ENCODE results near the gene LRP5.
"Not testable (repeated sequence)": the region's sequence is repeated elsewhere in the genome, so short reads cannot be mapped to it uniquely, and the experiment has no call there.

LRP5 gene

DNA sequence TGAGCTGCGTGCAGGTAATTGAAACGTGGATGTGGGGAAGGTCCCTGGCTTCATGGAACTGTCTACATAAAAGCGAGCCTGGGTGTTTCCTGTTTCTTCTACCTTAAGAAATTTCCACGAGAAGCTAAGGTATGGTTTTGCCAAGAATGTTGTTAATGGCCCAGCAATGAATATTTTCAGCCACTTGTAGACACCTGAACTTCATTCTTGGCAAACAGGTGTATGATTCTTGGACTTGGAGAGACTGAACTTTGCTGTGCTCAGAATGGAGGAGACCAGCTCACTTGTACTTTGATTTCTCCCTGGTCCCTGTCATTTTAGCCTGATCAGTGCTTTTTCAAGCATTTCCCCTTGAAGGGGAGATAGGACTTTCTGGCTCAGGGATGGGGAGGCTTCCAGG lies 20.8 kb downstream of the LRP5 start:
- H3K36me3 Mint-ChIP-seq = peaks cover 16% of the 10 kb centered on the region
- no peak for DNase-seq
- peaks cover 94% of the 10 kb centered on the region for H3K4me1 Mint-ChIP-seq
- peaks cover 10% of the 10 kb centered on the region for H3K27me3 Mint-ChIP-seq
- H3K4me3 Mint-ChIP-seq = peak overlapping the region; percentile 24
- H3K9me3 Mint-ChIP-seq = no peaks in the 10 kb centered on the region
- CTCF ChIA-PET = interaction anchor here (1.4 to 1.7 kb wide), 2 partner anchors 10 to 49 kb away, joined by 3 to 4 read pairs; no protein-coding TSS in a partner anchor
- H3K27ac Mint-ChIP-seq = peak overlapping the region; percentile 84

GRCh38 chr11:68334923-68335322 lies 22.5 kb downstream of the LRP5 start:
- DNase-seq = no peak
- no peak overlapping the region for H3K27ac Mint-ChIP-seq
- peaks cover 93% of the 10 kb centered on the region for H3K4me1 Mint-ChIP-seq
- H3K4me3 Mint-ChIP-seq = no peak overlapping the region
- CTCF ChIA-PET = no interaction called here
- no peaks in the 10 kb centered on the region for H3K27me3 Mint-ChIP-seq
- peaks cover 17% of the 10 kb centered on the region for H3K36me3 Mint-ChIP-seq
- no peaks in the 10 kb centered on the region for H3K9me3 Mint-ChIP-seq

GRCh38 chr11:68335683-68336082 lies 23.3 kb downstream of the LRP5 start:
- Mint-ChIP-seq H3K9me3 (no peaks in the 10 kb centered on the region), H3K4me1 (peaks cover 92% of the 10 kb centered on the region), H3K36me3 (peaks cover 17% of the 10 kb centered on the region), H3K27me3 (no peaks in the 10 kb centered on the region), H3K27ac (no peak overlapping the region), H3K4me3 (no peak overlapping the region)
- no peak for DNase-seq
- CTCF ChIA-PET = no interaction called here

DNA sequence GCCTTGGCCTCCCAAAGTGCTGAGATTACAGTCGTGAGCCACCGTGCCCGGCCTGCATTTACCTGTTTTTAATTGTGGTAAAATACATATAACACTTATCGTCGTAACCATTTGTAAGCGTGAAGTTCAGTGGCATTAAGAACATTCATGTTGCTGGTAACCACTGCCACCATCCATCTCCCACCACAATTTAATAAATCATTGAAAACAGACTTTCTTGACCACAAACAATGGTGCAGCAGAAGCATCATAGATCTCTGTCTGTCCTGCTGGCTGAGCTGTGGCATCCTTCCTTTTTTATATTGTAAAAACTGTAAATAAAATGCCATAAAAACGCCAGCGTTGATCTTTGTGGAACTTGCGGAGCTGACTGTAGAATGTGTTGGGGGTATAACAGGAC lies 24.3 kb downstream of the LRP5 start:
- peaks cover 92% of the 10 kb centered on the region for H3K4me1 Mint-ChIP-seq
- peak overlapping the region; percentile 53 for H3K27ac Mint-ChIP-seq
- H3K4me3 Mint-ChIP-seq = no peak overlapping the region
- CTCF ChIA-PET = no interaction called here
- peaks cover 17% of the 10 kb centered on the region for H3K36me3 Mint-ChIP-seq
- no peaks in the 10 kb centered on the region for H3K27me3 Mint-ChIP-seq
- no peak for DNase-seq
- no peaks in the 10 kb centered on the region for H3K9me3 Mint-ChIP-seq

GRCh38 chr11:68337399-68337835 lies 25.0 kb downstream of the LRP5 start:
- Mint-ChIP-seq H3K4me1 (peaks cover 90% of the 10 kb centered on the region), H3K36me3 (peaks cover 17% of the 10 kb centered on the region), H3K27me3 (no peaks in the 10 kb centered on the region), H3K9me3 (no peaks in the 10 kb centered on the region), H3K4me3 (peak overlapping the region; percentile 28), H3K27ac (peak overlapping the region; percentile 53)
- peak; percentile 40 for DNase-seq
- CTCF ChIA-PET = no interaction called here

DNA sequence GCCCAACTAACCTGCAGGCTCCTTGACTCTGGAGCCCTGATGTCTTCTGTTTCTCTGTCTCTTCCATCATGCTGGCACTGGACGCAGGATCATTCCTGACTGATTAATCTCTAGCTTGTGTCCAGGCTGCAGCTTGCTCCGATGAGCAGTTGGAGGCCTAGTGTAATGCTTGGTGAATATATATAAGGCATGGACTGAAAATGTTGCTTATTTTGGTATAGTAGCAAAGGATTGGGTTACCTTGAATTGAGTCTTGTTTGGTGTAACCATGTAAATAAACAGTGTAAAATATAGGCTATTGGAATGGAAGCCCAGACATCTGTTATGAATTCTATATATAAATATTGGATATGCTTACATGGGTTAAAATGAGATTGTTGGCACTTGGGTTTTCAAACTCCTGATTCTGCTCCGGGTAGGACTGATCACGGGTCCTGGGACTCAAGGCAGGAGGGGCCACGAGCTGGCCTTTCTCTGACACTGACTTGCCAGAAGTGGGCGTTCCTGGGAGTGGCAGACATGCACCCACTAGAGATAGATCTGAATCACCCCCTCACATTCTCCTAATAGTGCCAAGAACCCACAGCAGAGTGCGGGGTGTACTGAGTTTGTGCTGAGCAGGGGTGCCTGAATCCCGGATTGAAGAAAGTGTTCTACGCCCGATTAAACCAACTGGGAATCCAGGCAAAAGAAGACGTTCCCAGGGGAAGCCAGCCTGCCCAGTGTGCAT lies 25.8 kb downstream of the LRP5 start:
- CTCF ChIA-PET = no interaction called here
- peak overlapping the region; percentile 28 for H3K4me3 Mint-ChIP-seq
- no peaks in the 10 kb centered on the region for H3K27me3 Mint-ChIP-seq
- no peak for DNase-seq
- H3K27ac Mint-ChIP-seq = peak overlapping the region; percentile 68
- no peaks in the 10 kb centered on the region for H3K9me3 Mint-ChIP-seq
- peaks cover 17% of the 10 kb centered on the region for H3K36me3 Mint-ChIP-seq
- peaks cover 84% of the 10 kb centered on the region for H3K4me1 Mint-ChIP-seq

- CTCF ChIA-PET = no interaction called here
These were observed 27.8 kb downstream of the LRP5 start for GRCh38 chr11:68340003-68340767.

GRCh38 chr11:68340784-68341556 lies 28.6 kb downstream of the LRP5 start:
- peak overlapping the region; percentile 87 for H3K27ac Mint-ChIP-seq
- CTCF ChIA-PET = no interaction called here
- peaks cover 5% of the 10 kb centered on the region for H3K9me3 Mint-ChIP-seq
- H3K4me1 Mint-ChIP-seq = peaks cover 73% of the 10 kb centered on the region
- H3K27me3 Mint-ChIP-seq = no peaks in the 10 kb centered on the region
- DNase-seq = peak; percentile 32
- peak overlapping the region; percentile 7 for H3K4me3 Mint-ChIP-seq
- peaks cover 12% of the 10 kb centered on the region for H3K36me3 Mint-ChIP-seq

More at GRCh38 chr11:68340003-68340767, 27.8 kb downstream of the LRP5 start:
- Mint-ChIP-seq H3K4me1 (peaks cover 73% of the 10 kb centered on the region), H3K27me3 (no peaks in the 10 kb centered on the region), H3K4me3 (no peak overlapping the region), H3K27ac (peak overlapping the region; percentile 87), H3K36me3 (peaks cover 12% of the 10 kb centered on the region), H3K9me3 (no peaks in the 10 kb centered on the region)
- peak; percentile 66 for DNase-seq

DNA sequence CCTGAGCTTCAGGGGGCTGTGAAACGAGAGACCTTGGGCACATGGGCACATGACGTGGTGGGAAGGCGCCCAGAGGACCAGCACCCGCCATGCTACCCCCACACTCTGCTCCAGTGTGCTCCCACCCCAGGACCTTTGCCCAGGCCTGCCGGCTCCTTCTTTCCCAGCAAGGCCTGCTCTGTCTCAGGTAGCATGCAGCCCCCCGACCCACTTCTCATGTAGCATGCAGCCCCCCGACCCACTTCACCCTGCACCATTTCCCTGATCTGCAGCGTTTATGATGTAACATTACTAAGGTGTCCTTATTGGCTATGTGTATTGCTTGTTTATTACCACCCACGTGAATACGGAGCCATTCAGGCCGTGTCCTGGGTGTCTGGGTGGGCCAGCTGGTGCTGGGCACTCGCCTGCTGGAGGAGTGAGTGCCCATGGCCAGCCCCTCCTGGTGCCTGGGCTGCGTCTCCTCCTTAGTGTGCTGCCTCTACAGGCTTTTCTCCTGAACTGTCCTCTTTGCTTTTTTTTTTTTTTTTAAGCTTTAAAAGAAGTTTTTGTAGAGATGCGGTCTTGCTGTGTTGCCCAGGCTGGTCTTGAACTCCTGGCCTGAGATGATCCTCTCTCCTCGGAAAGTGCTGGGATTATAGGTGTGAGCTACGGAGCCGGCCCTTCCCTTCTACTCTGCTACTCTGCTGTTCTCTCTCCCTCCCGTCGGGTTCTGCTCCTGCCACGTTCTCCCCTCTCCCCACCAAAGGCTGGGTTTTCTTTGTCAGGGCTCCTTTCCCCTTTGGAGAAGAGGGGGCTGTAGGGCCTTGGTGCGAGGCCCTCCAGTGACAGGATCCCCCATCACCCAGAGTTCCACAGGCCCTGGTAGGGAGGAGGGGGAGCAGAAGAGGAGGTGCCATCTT lies 29.4 kb downstream of the LRP5 start:
- Mint-ChIP-seq H3K4me3 (no peak overlapping the region), H3K27me3 (no peaks in the 10 kb centered on the region), H3K9me3 (peaks cover 9% of the 10 kb centered on the region), H3K36me3 (peaks cover 17% of the 10 kb centered on the region), H3K27ac (peak overlapping the region; percentile 71), H3K4me1 (peaks cover 74% of the 10 kb centered on the region)
- DNase-seq = no peak
- CTCF ChIA-PET = interaction anchor here (1.1 to 1.6 kb wide), 2 partner anchors 42 to 43 kb away, joined by 3 to 5 read pairs; no protein-coding TSS in a partner anchor

- Mint-ChIP-seq H3K36me3 (peaks cover 14% of the 10 kb centered on the region), H3K4me3 (no peak overlapping the region), H3K27ac (no peak overlapping the region), H3K27me3 (no peaks in the 10 kb centered on the region), H3K4me1 (peaks cover 74% of the 10 kb centered on the region), H3K9me3 (peaks cover 9% of the 10 kb centered on the region)
- CTCF ChIA-PET = interaction anchor here (1.1 to 1.6 kb wide), 2 partner anchors 41 to 44 kb away, joined by 3 to 5 read pairs; no protein-coding TSS in a partner anchor
- no peak for DNase-seq
These were observed 30.2 kb downstream of the LRP5 start for GRCh38 chr11:68342459-68343158.

GRCh38 chr11:68343761-68344256 lies 31.4 kb downstream of the LRP5 start:
- CTCF ChIA-PET = interaction anchor here (1.6 kb wide), 1 partner anchor 45 kb away, joined by 5 read pairs; no protein-coding TSS in a partner anchor
- Mint-ChIP-seq H3K27me3 (no peaks in the 10 kb centered on the region), H3K4me3 (no peak overlapping the region), H3K4me1 (peaks cover 65% of the 10 kb centered on the region), H3K27ac (no peak overlapping the region), H3K36me3 (peaks cover 15% of the 10 kb centered on the region), H3K9me3 (peaks cover 9% of the 10 kb centered on the region)
- DNase-seq = no peak

- DNase-seq, H3K27ac Mint-ChIP-seq, CTCF ChIA-PET, H3K9me3 Mint-ChIP-seq, H3K27me3 Mint-ChIP-seq, H3K4me3 Mint-ChIP-seq: not testable (repeated sequence)
- Mint-ChIP-seq H3K36me3 (peaks cover 12% of the 10 kb centered on the region), H3K4me1 (peaks cover 54% of the 10 kb centered on the region)
These were observed 32.4 kb downstream of the LRP5 start for GRCh38 chr11:68344821-68345220.
